ENCODE data around the gene NKAIN4. TPM values are rescaled to one million over a fixed set of nuclear protein-coding genes. Genes with fewer than 3 reads are reported as not detected.
"Not testable (repeated sequence)": the region's sequence is repeated elsewhere in the genome, so short reads cannot be mapped to it uniquely, and the experiment has no call there.

The NKAIN4 gene
- total RNA-seq, 1 experiment from 2014 or later: not detected

GRCh38 chr20:63223121-63223825 is 31.0 kb downstream of the NKAIN4 start:
- H3K9me3 ChIP-seq: no peaks in the 10 kb centered on the region
- DNase-seq: no peak
- H3K27me3 ChIP-seq: no peaks in the 10 kb centered on the region; the same call in 1 of the 2 replicates
- no peak overlapping the region for H3K4me3 ChIP-seq
- no peaks in the 10 kb centered on the region for H3K36me3 ChIP-seq

DNA sequence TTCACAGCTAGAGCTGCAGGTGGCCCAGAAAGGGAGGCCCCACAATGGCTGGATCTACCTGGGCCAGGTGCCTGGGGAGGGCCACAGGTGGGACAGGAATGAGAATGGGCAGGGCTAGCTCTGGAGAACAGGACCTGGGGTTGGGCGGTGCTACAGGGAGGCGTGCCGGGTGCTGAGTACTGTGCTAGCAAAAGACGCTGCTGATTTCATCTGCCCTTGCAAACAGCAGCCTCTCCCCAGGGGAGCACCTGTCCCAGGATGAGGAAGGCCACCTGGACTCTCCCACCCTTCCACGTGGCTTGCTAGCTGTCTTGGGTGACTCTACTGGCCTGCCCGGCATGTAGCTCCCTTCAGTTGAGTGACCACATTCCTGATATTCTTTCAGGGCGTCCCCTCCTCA is 31.7 kb downstream of the NKAIN4 start:
- H3K27me3 ChIP-seq: no peaks in the 10 kb centered on the region; the same call in 1 of the 2 replicates
- no peaks in the 10 kb centered on the region for H3K36me3 ChIP-seq
- H3K9me3 ChIP-seq: no peaks in the 10 kb centered on the region
- H3K4me3 ChIP-seq: no peak overlapping the region
- DNase-seq: no peak

DNA sequence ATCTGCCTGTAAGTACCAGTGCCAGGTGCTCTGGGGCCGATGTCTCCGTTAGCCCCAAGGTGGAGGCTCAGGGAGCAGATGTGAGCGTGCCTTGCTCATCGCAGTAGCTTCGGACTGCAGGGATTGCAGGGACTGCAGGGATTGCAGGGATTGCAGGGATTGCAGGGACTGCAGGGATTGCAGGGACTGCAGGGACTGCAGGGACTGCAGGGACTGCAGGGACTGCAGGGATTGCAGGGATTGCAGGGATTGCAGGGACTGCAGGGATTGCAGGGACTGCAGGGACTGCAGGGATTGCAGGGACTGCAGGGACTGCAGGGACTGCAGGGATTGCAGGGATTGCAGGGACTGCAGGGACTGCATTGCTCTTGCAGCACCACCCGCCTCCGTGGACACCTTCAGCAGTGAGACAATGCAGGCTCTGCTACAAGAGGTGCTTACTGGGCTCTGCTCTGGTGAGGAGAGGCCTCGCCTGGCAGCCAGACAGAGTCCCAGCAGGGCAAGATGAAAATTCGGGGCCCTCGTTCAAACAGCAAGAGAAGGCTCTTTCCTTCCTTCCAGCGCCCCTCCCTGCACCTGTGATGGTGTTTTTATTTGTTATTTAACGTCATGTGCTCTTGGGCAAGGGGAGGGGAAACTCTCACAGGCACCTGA is 32.7 kb downstream of the NKAIN4 start:
- not testable (repeated sequence) for H3K36me3 ChIP-seq, DNase-seq, H3K9me3 ChIP-seq, H3K27me3 ChIP-seq, H3K4me3 ChIP-seq

- no peak for DNase-seq
- Histone ChIP-seq H3K36me3 (no peaks in the 10 kb centered on the region), H3K9me3 (no peaks in the 10 kb centered on the region), H3K27me3 (no peaks in the 10 kb centered on the region; the same call in 1 of the 2 replicates), H3K4me3 (no peak overlapping the region)
These were observed 33.4 kb downstream of the NKAIN4 start for GRCh38 chr20:63220696-63221399.

DNA sequence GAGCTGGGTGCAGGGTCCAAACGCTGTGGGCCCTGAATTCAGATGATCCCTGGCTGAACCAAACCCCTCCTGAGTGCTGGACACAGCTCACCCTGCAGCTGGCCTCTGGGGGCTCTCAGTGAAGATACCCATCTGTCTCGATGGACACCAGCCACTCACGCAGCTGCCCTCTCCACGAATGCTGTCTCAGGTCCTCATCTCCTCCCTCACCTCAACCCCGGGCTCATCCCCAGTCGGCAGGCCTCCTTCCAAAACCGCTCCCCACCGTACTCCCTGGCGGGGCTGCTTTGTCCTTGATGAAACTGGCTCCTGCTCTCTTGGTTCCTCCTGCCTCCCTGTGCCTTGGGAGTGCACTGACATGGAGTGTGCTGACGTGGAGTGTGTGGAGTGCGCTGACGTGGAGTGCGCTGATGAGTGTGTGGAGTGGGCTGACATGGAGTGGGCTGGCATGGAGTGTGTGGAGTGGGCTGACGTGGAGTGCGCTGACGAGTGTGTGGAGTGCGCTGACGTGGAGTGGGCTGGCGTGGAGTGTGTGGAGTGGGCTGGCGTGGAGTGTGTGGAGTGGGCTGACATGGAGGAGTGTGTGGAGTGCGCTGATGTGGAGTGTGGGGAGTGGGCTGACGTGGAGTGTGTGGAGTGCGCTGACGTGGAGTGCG is 34.3 kb downstream of the NKAIN4 start:
- DNase-seq: no peak
- Histone ChIP-seq H3K4me3 (no peak overlapping the region), H3K9me3 (no peaks in the 10 kb centered on the region), H3K36me3 (peaks cover 4% of the 10 kb centered on the region), H3K27me3 (no peaks in the 10 kb centered on the region; the same call in 1 of the 2 replicates)

GRCh38 chr20:63219447-63219821 is 34.8 kb downstream of the NKAIN4 start:
- peaks cover 10% of the 10 kb centered on the region for H3K36me3 ChIP-seq
- H3K4me3 ChIP-seq: no peak overlapping the region
- no peaks in the 10 kb centered on the region for H3K9me3 ChIP-seq
- no peak for DNase-seq
- no peaks in the 10 kb centered on the region; the same call in 1 of the 2 replicates for H3K27me3 ChIP-seq

DNA sequence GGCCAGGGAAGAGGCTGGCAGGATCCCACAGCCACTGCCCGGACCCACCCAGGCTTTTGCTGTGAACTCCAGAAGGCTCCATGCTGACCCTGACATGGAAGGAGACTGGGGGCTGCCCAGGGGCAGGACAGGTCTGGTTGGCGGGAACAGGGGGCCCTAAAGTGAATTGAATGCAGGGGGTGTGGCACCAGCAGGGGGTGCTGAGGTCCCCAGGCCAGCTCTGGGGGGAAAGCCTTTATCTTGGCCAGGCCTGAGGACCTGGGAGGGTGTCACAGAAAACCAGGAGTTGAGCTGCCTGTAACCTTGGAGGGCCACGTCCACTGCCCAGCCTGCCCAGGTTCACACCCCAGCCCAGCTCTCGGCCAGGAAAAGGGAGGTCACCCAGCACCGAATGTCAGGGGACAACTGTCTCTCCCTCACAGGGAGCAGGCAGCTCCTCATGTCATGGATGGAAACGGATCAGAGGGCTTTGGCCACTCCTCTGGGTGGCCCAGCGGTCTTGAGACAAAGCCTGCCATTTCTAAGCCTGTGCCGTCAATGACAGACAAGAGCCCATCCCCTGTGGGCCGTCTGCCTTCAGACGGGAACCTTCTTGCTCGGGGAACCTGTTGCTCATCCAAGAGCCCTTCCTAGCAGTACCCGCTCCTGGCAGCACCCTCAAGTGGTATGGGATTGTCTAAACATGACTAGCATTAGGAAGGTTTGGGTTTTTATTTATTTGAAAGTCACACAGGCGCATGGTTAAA is 35.4 kb downstream of the NKAIN4 start:
- no peak overlapping the region for H3K4me3 ChIP-seq
- no peak for DNase-seq
- H3K36me3 ChIP-seq: peaks cover 15% of the 10 kb centered on the region
- H3K27me3 ChIP-seq: no peaks in the 10 kb centered on the region; the same call in 1 of the 2 replicates
- H3K9me3 ChIP-seq: no peaks in the 10 kb centered on the region

DNA sequence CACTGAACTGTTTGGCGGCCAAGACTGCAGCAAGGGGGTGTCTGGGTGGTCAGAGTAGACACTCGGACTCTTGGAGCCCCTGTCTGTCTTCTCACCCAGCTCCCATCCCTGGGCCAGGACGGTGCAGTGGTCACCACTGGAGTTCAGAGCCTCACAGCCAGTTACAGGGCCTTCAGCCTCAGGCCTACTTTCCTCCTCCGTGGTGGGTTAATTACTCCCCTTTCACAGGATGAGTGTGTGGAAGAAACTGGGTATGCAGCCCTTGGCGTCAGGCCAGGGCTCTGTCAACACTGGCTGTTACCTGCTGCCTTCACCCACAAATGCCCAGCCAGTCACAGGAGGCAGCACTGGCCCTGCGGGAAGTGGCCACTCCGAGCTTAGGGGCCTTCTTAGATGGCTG is 36.6 kb downstream of the NKAIN4 start:
- Histone ChIP-seq H3K27me3 (no peaks in the 10 kb centered on the region; the same call in 1 of the 2 replicates), H3K4me3 (no peak overlapping the region), H3K9me3 (no peaks in the 10 kb centered on the region), H3K36me3 (peaks cover 27% of the 10 kb centered on the region)
- DNase-seq: no peak

- DNase-seq: no peak
- no peaks in the 10 kb centered on the region for H3K9me3 ChIP-seq
- H3K27me3 ChIP-seq: no peaks in the 10 kb centered on the region; the same call in 1 of the 2 replicates
- H3K36me3 ChIP-seq: peaks cover 34% of the 10 kb centered on the region
- H3K4me3 ChIP-seq: peak overlapping the region; percentile 92
These were observed 37.3 kb downstream of the NKAIN4 start for GRCh38 chr20:63216849-63217471.

DNA sequence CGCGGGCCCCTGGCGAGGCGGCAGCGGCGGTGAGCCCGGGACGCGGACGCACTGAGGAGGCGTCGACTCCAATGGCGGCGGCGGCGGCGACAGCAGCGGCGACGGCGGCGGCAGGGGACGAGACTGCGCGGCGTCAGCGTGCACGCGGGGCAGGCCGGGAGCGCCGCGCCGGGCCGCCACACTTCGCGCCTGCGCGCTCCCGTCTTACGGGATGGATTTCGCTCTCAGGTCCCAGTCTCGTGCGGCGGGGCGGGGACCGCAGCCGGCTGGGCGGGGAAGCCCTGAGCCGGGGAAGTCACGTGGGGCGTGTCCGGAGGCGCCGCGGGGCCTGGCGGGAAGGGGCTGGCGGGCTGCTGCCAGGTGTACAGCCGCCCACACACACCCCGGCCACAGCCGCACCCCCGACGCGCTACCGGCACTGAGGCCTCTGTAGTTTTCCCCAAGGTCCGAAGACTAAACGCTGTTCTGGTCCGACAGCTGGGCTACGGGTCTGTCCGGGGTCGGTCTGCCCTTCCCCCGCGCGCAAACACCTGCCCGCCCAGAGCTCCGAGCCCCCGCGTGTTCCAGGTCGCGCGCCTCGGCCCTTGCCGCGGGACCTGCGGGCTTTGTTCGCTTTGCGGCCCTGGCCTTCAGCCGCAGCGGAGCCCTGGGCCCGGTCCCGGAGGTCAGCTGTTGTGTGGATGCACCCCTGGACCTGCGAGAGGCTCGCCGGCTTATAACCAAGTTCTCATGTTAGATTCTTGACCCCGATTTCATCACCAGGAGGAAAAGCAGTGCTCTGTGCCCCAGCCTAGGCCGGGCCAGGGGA is 38.0 kb downstream of the NKAIN4 start, which contains the start of gene YTHDF1:
Gene YTHDF1 (minus strand): TSS at position 91 of the 808 bp plus-strand sequence. CDS start 239 bp downstream, outside the sequence.
- H3K4me3 ChIP-seq: peak within 1 kb of the TSS; percentile 92
- no peaks in the 10 kb centered on the region for H3K9me3 ChIP-seq
- peaks cover 41% of the 10 kb centered on the region for H3K36me3 ChIP-seq
- peak; percentile 97 for DNase-seq
- H3K27me3 ChIP-seq: no peaks in the 10 kb centered on the region; the same call in 1 of the 2 replicates

DNA sequence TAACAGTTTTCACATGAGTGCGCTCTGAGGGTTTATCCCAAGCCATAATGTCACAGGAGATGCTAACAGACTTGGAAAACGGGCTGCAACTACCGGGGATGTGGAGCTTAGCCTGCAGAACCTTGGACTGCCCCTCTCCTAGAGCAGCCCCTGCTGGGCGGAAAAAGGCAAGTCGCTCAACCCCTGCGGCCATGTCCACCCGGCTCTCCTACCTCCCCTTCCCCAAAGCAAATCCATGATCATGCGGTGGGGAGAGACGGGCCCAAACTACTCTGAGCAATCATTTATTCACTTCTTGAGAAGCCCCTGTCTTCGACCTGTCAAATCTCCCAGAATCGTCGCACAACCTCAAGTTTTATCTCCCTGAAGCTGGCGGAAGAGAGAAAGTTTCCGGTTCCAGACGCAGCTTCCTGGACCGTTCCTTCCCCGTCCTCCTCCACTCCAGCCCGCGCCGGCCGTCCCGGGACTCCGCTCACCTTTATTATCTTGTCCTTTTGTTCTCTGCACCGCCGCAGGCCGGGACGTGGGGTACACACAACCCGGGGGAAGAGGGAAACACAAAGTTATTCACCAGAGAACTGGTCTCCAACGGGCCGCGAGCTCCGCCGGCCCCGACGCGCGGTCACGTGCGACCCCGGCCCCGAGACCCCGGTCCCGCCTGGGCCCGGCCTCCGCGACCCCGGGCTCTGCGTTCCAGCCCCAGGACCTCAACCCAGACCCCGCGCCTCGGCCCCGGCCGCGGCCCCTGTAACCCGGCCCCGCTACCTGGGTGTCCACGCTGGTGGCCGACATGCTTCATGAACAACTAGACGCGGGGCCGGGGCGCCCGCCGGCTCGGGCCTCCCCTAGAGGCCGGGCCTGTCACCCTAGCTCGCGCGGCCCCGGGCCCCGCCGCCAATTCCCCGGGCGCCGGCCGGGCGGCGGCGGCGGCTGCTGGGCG is 38.9 kb downstream of the NKAIN4 start:
- H3K36me3 ChIP-seq: peaks cover 50% of the 10 kb centered on the region
- DNase-seq: peak; percentile 61
- H3K4me3 ChIP-seq: peak overlapping the region; percentile 92
- no peaks in the 10 kb centered on the region for H3K9me3 ChIP-seq
- no peaks in the 10 kb centered on the region for H3K27me3 ChIP-seq

DNA sequence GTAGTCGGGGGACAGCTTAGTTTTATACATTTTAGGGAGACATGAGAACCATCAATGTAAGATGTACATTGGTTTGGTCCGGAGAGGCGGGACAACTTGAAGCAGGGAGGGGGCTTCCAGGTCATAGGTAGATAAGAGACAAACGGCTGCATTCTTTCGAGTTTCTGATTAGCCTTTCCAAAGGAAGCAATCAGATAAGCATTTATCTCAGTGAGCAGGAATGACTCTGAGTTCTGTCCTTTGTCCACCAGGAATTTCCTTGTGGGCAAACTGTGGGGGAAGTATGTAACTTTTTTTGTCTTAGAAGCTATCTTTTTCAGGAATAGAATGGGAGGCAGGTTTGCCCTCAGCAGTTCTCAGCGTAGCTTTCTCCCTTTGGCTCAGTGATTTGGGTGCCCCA is 39.7 kb downstream of the NKAIN4 start:
- H3K27me3 ChIP-seq: no peaks in the 10 kb centered on the region
- DNase-seq: no peak
- peaks cover 59% of the 10 kb centered on the region for H3K36me3 ChIP-seq
- no peaks in the 10 kb centered on the region for H3K9me3 ChIP-seq
- peak overlapping the region; percentile 92 for H3K4me3 ChIP-seq

DNA sequence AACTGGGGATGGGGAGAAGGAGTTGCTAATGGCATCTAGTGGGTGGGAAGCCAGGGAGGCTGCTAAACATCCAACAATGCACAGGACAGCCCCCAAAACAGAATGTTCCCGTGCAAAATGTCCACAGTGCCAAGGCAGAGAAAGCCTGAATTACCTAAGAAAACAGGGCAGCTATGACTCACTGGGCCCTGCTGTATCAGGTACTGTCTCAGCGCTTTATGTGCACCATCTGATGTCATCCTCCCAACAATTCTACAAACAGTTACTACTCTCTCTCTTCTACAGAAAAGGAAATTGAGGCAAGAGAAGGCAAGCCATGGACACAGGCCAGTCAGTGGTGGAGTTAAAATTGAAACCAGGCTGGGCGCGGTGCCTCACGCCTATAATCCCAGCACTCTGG is 41.5 kb downstream of the NKAIN4 start:
- DNase-seq: no peak
- no peaks in the 10 kb centered on the region for H3K27me3 ChIP-seq
- peaks cover 76% of the 10 kb centered on the region for H3K36me3 ChIP-seq

GRCh38 chr20:63212393-63212730 is 41.9 kb downstream of the NKAIN4 start:
- Histone ChIP-seq H3K4me3 (no peak overlapping the region), H3K36me3 (peaks cover 80% of the 10 kb centered on the region)
- DNase-seq: no peak

More for the DNA sequence above, 41.5 kb downstream of the NKAIN4 start:
- Histone ChIP-seq H3K9me3 (no peaks in the 10 kb centered on the region), H3K4me3 (no peak overlapping the region)

More at GRCh38 chr20:63212393-63212730, 41.9 kb downstream of the NKAIN4 start:
- H3K27me3 ChIP-seq: no peaks in the 10 kb centered on the region
- H3K9me3 ChIP-seq: no peaks in the 10 kb centered on the region

Measured in MG63 (cell line).